ENCODE results near the gene PICK1. TPM values are rescaled to one million over a fixed set of nuclear protein-coding genes. Genes with fewer than 3 reads are reported as not detected.

The PICK1 gene
- total RNA-seq, 1 donor from 2014 or later: 55.5 TPM

DNA sequence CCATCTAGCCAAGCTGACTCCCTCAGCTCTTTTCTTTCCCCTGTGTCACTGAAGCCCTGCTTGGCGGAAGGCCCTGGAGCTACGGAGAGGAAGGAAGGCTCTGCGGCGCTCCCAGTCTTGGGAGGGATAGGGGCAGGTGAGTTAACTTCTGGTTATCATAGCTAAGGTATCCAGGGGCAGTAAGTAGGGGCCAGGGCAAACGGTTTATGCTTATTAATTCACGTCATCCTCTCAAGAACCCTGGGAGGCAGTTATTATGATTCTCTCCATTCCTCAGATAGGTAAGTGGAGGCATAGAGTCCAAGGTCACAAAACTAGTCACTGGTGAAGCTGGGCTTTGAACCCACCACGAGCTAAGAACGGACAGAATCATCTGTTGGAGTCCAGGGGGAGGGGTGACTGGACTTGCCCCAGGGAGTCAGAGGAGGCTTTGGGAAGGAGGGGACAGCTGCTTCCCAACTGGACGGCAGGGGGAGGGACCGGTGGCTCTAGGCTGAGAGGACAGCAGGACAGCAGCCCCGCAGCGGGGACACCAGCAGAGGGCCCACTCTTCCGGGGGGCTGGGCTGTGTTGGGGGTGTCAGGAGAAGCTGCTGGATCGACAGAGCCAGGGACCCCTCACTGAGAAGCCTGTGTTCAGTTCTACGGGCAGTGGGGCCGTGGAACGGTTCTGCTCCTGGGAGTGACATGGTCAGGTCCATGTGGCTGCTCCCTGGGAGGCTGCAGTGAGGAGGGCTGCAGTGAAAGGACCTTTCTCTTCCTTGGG, 49.8 kb downstream of the PICK1 start:
- DNase-seq (ENCODE audit: low read depth): no peak
- TF ChIP-seq, protein P1, sequence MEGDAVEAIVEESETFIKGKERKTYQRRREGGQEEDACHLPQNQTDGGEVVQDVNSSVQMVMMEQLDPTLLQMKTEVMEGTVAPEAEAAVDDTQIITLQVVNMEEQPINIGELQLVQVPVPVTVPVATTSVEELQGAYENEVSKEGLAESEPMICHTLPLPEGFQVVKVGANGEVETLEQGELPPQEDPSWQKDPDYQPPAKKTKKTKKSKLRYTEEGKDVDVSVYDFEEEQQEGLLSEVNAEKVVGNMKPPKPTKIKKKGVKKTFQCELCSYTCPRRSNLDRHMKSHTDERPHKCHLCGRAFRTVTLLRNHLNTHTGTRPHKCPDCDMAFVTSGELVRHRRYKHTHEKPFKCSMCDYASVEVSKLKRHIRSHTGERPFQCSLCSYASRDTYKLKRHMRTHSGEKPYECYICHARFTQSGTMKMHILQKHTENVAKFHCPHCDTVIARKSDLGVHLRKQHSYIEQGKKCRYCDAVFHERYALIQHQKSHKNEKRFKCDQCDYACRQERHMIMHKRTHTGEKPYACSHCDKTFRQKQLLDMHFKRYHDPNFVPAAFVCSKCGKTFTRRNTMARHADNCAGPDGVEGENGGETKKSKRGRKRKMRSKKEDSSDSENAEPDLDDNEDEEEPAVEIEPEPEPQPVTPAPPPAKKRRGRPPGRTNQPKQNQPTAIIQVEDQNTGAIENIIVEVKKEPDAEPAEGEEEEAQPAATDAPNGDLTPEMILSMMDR (conservative IDR thresholded peaks at IDR 0.05; ENCODE audit: low read depth, low read length): no peak

DNA sequence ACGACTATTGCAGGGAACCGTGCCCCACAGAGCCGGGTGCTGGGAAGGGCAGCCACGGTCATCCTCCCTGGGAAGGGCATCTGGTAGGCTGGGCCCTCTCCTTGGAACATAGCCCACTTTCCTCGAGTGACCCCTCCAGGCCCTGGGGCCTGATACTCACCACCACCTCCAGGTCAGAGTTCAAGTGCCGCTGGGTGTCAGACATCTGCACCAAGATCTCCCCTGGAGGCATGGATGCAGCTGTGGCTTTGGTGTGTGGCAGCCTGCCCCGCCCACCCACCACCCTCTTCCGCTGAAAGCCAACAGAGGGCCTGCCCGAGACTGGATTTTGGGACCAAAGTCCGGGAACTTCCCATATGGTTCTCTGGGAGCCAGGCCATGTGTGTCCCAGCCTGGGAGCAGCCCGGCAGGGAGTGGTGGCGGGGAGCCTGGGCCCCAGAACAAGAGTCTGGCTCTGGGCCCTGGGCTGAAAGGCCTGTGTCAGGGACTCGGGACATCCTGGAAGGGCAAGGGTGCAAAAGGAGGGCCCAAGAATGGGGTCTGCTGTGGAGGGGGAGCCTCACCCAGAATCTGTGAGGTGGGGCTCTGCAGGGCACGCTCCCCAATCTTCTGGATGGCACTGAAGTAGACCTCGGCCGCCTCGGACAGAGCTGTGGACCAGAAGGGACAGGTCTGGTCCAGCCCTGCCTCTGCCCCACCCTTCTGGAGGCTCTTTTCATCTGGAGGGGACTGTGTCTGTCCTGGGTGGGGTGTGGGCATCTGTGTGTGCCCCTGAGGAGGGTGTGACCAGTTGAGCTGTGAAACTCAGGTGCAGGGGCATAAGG, 50.7 kb downstream of the PICK1 start:
- TF ChIP-seq, protein P1 (conservative IDR thresholded peaks at IDR 0.05; ENCODE audit: low read depth, low read length): no peak
- no peak for DNase-seq (ENCODE audit: low read depth)
- no peak overlapping the region for H3K4me3 ChIP-seq (ENCODE audit: low read depth, low read length)

More for the DNA sequence above, 49.8 kb downstream of the PICK1 start:
- no peak overlapping the region for H3K4me3 ChIP-seq (ENCODE audit: low read depth, low read length)

DNA sequence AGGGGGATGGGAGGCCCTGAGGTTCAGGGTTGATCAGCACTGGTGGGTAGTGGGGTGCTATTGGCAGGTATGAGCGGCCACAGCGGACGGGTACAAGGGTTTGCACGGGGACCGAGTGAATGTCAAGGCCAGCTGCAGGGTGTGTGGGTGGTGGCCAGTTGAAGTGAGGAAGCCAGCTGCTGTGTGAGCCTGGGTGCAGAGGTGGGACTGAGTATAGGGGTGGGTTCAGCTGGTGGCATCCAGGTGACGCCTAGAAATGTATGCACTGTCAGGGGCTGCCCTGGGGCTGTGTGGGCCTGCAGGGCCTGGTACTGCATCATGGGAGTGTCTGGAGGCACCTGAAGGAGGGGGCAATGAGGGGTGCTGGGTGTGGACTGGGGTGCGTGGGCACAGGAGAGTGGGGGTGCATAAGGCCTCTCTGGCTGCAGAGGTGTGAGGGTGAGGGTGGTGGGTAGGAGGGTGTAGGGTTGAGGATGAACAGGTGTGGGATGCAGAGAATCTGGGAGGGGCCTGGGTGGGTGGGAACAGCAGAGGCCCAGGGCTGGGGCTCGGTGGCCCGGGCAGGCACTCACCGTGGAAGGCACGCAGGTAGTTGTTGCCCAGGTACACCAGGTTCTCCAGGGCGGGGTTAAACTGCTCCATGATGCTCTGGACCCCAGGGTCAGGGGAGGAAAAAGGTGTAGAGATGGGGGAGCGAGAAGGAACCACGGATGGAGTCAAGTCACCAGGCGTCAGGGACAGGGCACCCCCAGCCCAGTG, 51.5 kb downstream of the PICK1 start:
- TF ChIP-seq, protein P1 (conservative IDR thresholded peaks at IDR 0.05; ENCODE audit: low read depth, low read length): no peak
- no peak overlapping the region for H3K4me3 ChIP-seq (ENCODE audit: low read depth, low read length)
- no peak for DNase-seq (ENCODE audit: low read depth)

DNA sequence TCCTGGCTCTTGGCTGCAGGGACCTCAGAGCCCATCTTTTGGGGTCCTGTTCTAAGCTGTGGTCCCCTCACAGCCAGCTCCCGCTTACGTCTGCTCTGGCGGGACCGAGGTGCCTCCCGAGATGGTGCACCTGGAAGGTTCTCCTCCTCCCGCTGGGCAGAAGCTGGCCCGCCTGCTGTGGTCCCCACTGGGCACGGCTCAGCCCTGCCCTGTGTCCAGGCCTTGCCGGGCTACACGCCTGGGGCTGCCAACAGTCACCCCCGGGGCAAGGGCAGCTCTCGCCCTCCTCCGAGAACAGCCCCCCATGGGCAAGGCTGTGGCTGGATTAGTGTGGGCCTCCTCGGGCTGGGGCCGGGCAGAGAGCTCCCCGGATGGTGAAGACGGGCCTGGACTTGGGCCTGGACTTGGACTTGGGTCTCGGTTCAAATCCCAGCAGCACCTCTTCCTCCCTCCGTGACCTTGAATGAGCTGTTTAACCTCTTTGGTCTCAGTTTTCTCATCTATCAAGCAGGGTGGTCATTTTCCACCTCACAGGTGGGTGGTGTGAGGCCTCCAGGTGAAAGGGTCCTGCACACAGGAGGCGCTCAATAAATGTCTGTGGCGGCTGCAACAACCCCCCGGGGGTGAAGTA, 52.3 kb downstream of the PICK1 start:
- TF ChIP-seq, protein P1 (conservative IDR thresholded peaks at IDR 0.05; ENCODE audit: low read depth, low read length): no peak
- H3K4me3 ChIP-seq (ENCODE audit: low read depth, low read length): peak overlapping the region; percentile 84
- no peak for DNase-seq (ENCODE audit: low read depth)

DNA sequence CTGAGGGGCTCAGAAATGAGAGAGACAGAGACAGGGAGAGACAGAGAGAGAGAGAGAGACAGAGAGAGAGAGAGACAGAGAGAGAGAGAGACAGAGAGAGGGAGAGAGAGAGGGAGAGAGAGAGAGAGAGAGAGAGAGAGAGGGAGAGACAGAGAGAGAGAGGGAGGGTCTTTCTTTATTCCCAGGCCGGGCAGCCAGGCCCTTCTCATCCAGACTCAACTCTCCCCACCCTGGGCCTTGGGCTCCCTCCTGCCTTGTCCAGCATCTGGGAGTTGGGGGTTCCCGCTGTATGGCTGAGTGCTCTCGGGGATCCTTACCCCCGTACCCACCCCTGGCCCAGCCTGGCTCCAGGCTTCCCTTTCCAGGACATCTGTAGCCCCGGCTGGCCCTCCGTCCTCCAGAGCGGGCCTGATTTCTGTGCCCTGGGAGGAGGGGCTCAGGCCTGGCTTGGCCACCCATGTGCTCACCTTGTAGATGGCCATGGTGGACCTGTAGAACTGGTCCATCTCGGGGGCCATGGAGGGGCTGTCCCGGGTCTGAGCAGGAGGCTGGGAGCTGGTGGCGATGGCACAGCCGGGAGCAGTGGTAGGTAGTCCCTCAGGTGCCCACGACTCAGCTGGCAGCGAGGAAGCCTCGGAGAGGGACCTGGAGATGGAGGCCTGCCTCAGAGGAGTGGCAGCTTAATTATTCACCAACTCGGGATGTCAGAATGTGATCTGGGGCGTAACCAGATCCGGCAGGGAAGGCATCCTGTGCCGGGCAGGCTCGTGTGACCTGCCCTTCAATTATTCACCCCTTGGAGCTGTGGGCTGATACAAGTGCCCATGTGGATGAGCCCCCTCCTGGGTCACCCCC, 53.0 kb downstream of the PICK1 start, which contains the start of gene BAIAP2L2:
TSS of gene BAIAP2L2 (minus strand) at position 677 of the 855 bp plus-strand sequence. CDS start at position 518, 159 bp downstream.
- peak within 1 kb of the TSS; percentile 84 for H3K4me3 ChIP-seq (ENCODE audit: low read depth, low read length)
- DNase-seq (ENCODE audit: low read depth): peak; percentile 54
- TF ChIP-seq, protein P1 (conservative IDR thresholded peaks at IDR 0.05; ENCODE audit: low read depth, low read length): no peak

All from epithelial cell of proximal tubule (primary cell).